ENCODE results near the gene PPP2R1B. TPM values are rescaled to one million over a fixed set of nuclear protein-coding genes. Genes with fewer than 3 reads are reported as not detected.

PPP2R1B gene
- total and polyA plus RNA-seq, 2 donors (not counting 1 experiment from before 2014, with no cell fraction given), result 8.2 to 37.0 TPM

DNA sequence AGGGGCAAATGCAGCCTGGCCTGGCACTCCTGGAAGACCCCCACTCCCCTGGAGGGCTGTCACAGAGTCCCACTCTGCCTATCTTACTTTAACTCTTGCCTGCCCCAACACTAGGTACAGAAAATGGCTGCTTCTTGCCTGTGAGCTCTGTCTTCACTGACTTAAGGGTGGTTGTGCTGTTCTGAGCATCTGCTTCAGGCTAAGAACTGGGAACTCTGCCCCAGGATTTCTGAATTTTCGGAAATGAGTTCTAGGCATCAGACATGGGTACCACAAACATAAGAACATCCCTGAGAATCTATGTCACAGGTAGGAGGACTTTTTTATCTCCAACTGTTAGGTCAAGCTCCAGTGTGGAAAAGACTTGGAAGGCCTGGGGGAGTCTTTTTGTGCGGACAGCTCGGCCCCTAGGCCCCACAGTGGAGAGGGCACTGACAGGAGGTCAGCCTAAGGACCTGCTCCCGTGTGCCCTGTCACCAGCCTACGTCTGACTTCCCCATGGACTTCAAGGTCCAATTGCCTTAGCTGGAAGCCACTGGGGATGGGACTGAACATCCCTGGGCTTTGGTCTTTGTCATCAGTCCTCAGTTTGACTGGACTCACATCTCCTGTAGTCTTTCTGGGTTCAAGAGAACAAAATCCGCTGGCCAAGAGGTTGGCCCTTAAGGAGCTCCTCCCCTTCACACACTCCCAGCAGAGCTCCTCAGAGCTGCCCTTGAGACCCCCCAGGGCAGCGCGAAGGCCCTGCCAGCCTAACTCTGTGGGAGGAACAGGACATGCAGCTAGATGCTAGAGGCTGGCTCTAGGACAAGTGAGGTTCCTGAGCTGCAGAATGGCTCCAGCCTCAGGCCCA, 31.9 kb downstream of the PPP2R1B start:
- no peak overlapping the region for H3K27ac ChIP-seq (ENCODE audit: low read length in 2 of 2)
- ChIA-PET POLR2A (no interaction called here), CTCF (interaction anchor here (1.5 kb wide), 1 partner anchor 43 kb away, joined by 5 read pairs; no protein-coding TSS in a partner anchor)
- no peaks in the 10 kb centered on the region for H3K9me3 Mint-ChIP-seq (ENCODE audit: insufficient read depth)
- H3K9me3 ChIP-seq (ENCODE audit: control extremely low read depth in 1 of 3, control insufficient read depth in 2 of 3, insufficient read depth in 1 of 3, low read length in 2 of 3), result no peaks in the 10 kb centered on the region
- no peaks in the 10 kb centered on the region for H3K27me3 ChIP-seq (replicated peaks in 1 of 4; ENCODE audit: control extremely low read depth in 1 of 4, control insufficient read depth in 3 of 4, insufficient read depth in 4 of 4, low read length in 3 of 4)
- H3K4me3 ChIP-seq (ENCODE audit: control extremely low read depth in 1 of 5, extremely low read depth in 1 of 5, insufficient read depth in 1 of 5, low read depth in 2 of 5, low read length in 4 of 5), result no peak overlapping the region
- peaks cover 0 to 4% of the 10 kb centered on the region in 2 experiments for H3K36me3 ChIP-seq (replicated peaks in 1 of 2; ENCODE audit: control extremely low read depth in 1 of 2, control insufficient read depth in 1 of 2, extremely low read depth in 1 of 2, insufficient read depth in 2 of 2, low read length in 1 of 2)
- H4K20me1 ChIP-seq (ENCODE audit: control insufficient read depth, insufficient read depth, low read length, poor library complexity, severe bottlenecking), result no peaks in the 10 kb centered on the region
- H3K4me3 Mint-ChIP-seq, result no peak overlapping the region
- no peaks in the 10 kb centered on the region for H3K79me2 ChIP-seq (ENCODE audit: control insufficient read depth, insufficient read depth, low read length)
- DNase-seq (no peak), ATAC-seq (ENCODE audit: low read depth) (no peak)
- no peaks in the 10 kb centered on the region for H3K4me1 ChIP-seq (ENCODE audit: control insufficient read depth in 2 of 2, insufficient read depth in 2 of 2, low read length in 2 of 2)
- H2AFZ ChIP-seq (ENCODE audit: insufficient read depth, low read depth, low read length, poor library complexity, severe bottlenecking), result no peak overlapping the region
- TF ChIP-seq, protein P1, sequence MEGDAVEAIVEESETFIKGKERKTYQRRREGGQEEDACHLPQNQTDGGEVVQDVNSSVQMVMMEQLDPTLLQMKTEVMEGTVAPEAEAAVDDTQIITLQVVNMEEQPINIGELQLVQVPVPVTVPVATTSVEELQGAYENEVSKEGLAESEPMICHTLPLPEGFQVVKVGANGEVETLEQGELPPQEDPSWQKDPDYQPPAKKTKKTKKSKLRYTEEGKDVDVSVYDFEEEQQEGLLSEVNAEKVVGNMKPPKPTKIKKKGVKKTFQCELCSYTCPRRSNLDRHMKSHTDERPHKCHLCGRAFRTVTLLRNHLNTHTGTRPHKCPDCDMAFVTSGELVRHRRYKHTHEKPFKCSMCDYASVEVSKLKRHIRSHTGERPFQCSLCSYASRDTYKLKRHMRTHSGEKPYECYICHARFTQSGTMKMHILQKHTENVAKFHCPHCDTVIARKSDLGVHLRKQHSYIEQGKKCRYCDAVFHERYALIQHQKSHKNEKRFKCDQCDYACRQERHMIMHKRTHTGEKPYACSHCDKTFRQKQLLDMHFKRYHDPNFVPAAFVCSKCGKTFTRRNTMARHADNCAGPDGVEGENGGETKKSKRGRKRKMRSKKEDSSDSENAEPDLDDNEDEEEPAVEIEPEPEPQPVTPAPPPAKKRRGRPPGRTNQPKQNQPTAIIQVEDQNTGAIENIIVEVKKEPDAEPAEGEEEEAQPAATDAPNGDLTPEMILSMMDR (IDR thresholded peaks at IDR 0.05), result no peak
- TF ChIP-seq EZH2 (IDR thresholded peaks at IDR 0.05; ENCODE audit: borderline replicate concordance, insufficient read depth, low read depth, low read length, poor library complexity, severe bottlenecking), result no peak
- H3K9ac ChIP-seq (ENCODE audit: low read length), result no peak overlapping the region
- H3K4me1 Mint-ChIP-seq, result no peaks in the 10 kb centered on the region
- intact Hi-C loops (cut with micrococcal nuclease), result no loop called here
- H3K27me3 Mint-ChIP-seq, result no peaks in the 10 kb centered on the region
- no peak overlapping the region for H3K4me2 ChIP-seq (replicated peaks; ENCODE audit: low read depth, low read length, poor library complexity, severe bottlenecking)
- H3K27ac Mint-ChIP-seq, result no peak overlapping the region
- whole genome bisulfite sequencing (ENCODE audit: insufficient coverage), result 93% methylated on average over 7 of the region's 8 CpGs

DNA sequence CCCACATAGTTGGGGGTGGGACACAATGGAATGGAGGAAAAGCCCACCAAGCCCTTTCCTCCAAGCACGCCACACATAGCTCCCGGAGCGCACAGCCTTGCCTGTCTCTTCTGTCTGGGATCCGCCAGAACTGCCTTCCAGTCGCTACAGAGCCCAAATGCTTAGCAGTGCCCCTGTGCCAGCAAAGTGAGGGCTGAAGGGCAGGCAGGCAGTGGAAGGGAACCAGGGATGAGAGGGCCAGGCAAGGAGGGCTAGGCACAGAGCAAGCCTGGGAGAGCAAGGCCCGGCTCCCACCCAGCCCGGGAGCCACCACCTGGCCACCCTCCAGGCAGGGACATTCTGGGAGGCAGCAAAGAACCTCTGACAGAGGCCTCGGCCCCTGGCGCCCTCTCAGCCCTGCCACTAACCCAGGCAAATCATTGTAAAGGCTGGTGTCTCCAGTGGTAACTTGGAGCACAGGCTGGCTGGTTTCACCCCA, 32.5 kb downstream of the PPP2R1B start:
- H3K9me3 Mint-ChIP-seq (ENCODE audit: insufficient read depth), result no peaks in the 10 kb centered on the region
- DNase-seq (no peak), ATAC-seq (ENCODE audit: low read depth) (no peak)
- WGBS (ENCODE audit: insufficient coverage), result 94% methylated on average over 7 of the region's 9 CpGs
- H3K4me1 Mint-ChIP-seq, result no peaks in the 10 kb centered on the region
- no peak overlapping the region for H3K27ac ChIP-seq (ENCODE audit: low read length in 2 of 2)
- peaks cover 0 to 2% of the 10 kb centered on the region in 2 experiments for H3K36me3 ChIP-seq (replicated peaks in 1 of 2; ENCODE audit: control extremely low read depth in 1 of 2, control insufficient read depth in 1 of 2, extremely low read depth in 1 of 2, insufficient read depth in 2 of 2, low read length in 1 of 2)
- no peak overlapping the region for H3K4me3 Mint-ChIP-seq
- H3K27ac Mint-ChIP-seq, result no peak overlapping the region
- no peaks in the 10 kb centered on the region for H3K9me3 ChIP-seq (ENCODE audit: control extremely low read depth in 1 of 3, control insufficient read depth in 2 of 3, insufficient read depth in 1 of 3, low read length in 2 of 3)
- H2AFZ ChIP-seq (ENCODE audit: insufficient read depth, low read depth, low read length, poor library complexity, severe bottlenecking), result no peak overlapping the region
- no peaks in the 10 kb centered on the region for H3K79me2 ChIP-seq (ENCODE audit: control insufficient read depth, insufficient read depth, low read length)
- TF ChIP-seq EZH2 (IDR thresholded peaks at IDR 0.05; ENCODE audit: borderline replicate concordance, insufficient read depth, low read depth, low read length, poor library complexity, severe bottlenecking), result no peak
- TF ChIP-seq, protein P1 (IDR thresholded peaks at IDR 0.05), result no peak
- no peaks in the 10 kb centered on the region for H3K27me3 ChIP-seq (replicated peaks in 1 of 4; ENCODE audit: control extremely low read depth in 1 of 4, control insufficient read depth in 3 of 4, insufficient read depth in 4 of 4, low read length in 3 of 4)
- H3K4me3 ChIP-seq (ENCODE audit: control extremely low read depth in 1 of 5, extremely low read depth in 1 of 5, insufficient read depth in 1 of 5, low read depth in 2 of 5, low read length in 4 of 5), result no peak overlapping the region
- H3K27me3 Mint-ChIP-seq, result no peaks in the 10 kb centered on the region
- ChIA-PET POLR2A (no interaction called here), CTCF (no interaction called here)
- H4K20me1 ChIP-seq (ENCODE audit: control insufficient read depth, insufficient read depth, low read length, poor library complexity, severe bottlenecking), result no peaks in the 10 kb centered on the region
- intact Hi-C loops (cut with micrococcal nuclease), result no loop called here
- no peak overlapping the region for H3K4me2 ChIP-seq (replicated peaks; ENCODE audit: low read depth, low read length, poor library complexity, severe bottlenecking)
- no peak overlapping the region for H3K9ac ChIP-seq (ENCODE audit: low read length)
- no peaks in the 10 kb centered on the region for H3K4me1 ChIP-seq (ENCODE audit: control insufficient read depth in 2 of 2, insufficient read depth in 2 of 2, low read length in 2 of 2)
